ENCODE measurements around the gene ZNF785.

DNA sequence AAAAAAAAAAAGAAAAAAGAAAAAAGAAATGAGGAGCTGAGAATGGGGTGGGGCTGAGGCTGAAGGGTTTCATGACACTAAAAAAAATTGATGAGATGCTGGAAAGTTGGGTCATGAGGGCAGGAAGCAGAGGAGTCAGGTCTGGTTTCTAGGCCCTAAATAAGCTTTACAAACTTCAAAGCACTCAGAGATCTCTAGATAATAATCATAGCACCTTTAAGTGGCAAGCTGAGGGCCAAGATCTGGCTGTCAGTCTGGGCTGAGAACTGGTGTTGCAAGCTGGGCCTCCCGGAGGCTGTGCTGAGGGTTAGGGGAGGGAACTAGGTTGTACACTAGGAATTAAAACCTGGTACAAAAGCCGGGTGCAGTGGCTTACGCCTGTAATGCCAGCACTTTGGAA, 33.7 kb downstream of the ZNF785 start:
- no peak for TF ChIP-seq CTCF (conservative IDR thresholded peaks at IDR 0.05; ENCODE audit: low read depth in 2 of 2)
- no peak for TF ChIP-seq EZH2 (IDR thresholded peaks at IDR 0.05; ENCODE audit: low read depth, unreplicated experiment)
